Bronchial epithelial cell (primary cell): Measurements from ENCODE around the gene PITRM1. TPM values are rescaled to one million over a fixed set of nuclear protein-coding genes. Genes with fewer than 3 reads are reported as not detected.

Experiments
- DNase-seq: peaks from one replicate; pipeline ENCODE4 v3.0.0-alpha.2; 2010; ENCODE audit warnings: low read depth
- FAIRE-seq: peaks from 2 replicates; lab custom pipeline; 2011; peaks lifted over from hg19 to GRCh38; lab: Jason Lieb, UNC
- H3K27me3 ChIP-seq: 2 replicates; pipeline ENCODE4 v1.5.1; 2011; ENCODE audit warnings: low read length; ENCODE audit not compliant: control insufficient read depth, insufficient read depth
- H3K36me3 ChIP-seq: 2 replicates; pipeline ENCODE4 v1.5.1; 2011; ENCODE audit warnings: low read length; ENCODE audit not compliant: control insufficient read depth, insufficient read depth
- H3K4me3 ChIP-seq: 2 replicates; pipeline ENCODE4 v1.5.1; 2011; ENCODE audit warnings: mild to moderate bottlenecking, low read depth, low read length, control low read depth
- total RNA-seq: library from RNA; depleted of rRNA; stranded (reverse); fragments of >200 nt; gene quantifications from 2 replicates; pipeline ENCODE4 v1.2.1, GENCODE V29; 2014
- TF ChIP-seq, protein P1 (sequence below): IDR thresholded peaks from 2 replicates; pipeline ENCODE4 v1.5.1; 2011; ENCODE audit warnings: mild to moderate bottlenecking, moderate library complexity, low read length, control low read depth, inconsistent platforms; ENCODE audit not compliant: insufficient read depth, severe bottlenecking

Gene PITRM1
- total RNA-seq, 1 donor from 2014 or later, result 39.2 TPM

DNA sequence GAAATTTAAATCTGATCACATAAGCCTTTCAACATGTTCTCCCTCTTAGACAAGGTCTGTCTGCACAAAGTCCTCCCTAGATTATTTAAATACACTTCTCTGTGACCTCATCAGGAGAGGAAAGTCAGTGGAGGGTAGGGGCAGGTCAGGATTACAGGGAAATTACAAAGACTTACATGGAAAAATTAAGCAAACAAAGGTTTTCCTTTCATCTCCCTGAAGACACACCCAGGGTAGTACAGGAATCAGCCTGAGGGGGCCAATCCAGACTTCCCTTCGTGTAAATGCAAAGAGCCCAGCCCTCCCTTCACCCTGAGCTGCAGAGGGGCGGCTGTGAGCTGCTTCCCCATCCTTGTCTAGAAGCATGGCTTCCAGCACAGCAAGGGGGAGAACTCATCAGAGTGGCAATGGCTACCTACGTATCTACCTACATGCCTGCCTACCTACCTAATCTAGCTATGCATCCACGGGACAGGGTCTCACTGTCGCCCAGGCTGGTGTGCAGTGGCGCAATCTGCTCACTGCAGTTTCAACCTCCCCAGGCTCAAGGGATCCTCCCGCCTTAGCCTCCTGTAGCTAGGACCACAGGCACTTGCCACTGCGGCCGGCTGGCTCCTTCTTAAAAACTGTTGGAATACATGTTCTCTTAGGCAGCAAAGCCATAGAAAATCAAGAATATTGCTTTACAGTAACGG is 33.2 kb downstream of the PITRM1 start:
- H3K27me3 ChIP-seq, result no peaks in the 10 kb centered on the region
- FAIRE-seq (no peak), DNase-seq (no peak)
- H3K4me3 ChIP-seq, result no peak overlapping the region
- TF ChIP-seq, protein P1, sequence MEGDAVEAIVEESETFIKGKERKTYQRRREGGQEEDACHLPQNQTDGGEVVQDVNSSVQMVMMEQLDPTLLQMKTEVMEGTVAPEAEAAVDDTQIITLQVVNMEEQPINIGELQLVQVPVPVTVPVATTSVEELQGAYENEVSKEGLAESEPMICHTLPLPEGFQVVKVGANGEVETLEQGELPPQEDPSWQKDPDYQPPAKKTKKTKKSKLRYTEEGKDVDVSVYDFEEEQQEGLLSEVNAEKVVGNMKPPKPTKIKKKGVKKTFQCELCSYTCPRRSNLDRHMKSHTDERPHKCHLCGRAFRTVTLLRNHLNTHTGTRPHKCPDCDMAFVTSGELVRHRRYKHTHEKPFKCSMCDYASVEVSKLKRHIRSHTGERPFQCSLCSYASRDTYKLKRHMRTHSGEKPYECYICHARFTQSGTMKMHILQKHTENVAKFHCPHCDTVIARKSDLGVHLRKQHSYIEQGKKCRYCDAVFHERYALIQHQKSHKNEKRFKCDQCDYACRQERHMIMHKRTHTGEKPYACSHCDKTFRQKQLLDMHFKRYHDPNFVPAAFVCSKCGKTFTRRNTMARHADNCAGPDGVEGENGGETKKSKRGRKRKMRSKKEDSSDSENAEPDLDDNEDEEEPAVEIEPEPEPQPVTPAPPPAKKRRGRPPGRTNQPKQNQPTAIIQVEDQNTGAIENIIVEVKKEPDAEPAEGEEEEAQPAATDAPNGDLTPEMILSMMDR, result no peak
- H3K36me3 ChIP-seq, result peaks cover 31% of the 10 kb centered on the region

DNA sequence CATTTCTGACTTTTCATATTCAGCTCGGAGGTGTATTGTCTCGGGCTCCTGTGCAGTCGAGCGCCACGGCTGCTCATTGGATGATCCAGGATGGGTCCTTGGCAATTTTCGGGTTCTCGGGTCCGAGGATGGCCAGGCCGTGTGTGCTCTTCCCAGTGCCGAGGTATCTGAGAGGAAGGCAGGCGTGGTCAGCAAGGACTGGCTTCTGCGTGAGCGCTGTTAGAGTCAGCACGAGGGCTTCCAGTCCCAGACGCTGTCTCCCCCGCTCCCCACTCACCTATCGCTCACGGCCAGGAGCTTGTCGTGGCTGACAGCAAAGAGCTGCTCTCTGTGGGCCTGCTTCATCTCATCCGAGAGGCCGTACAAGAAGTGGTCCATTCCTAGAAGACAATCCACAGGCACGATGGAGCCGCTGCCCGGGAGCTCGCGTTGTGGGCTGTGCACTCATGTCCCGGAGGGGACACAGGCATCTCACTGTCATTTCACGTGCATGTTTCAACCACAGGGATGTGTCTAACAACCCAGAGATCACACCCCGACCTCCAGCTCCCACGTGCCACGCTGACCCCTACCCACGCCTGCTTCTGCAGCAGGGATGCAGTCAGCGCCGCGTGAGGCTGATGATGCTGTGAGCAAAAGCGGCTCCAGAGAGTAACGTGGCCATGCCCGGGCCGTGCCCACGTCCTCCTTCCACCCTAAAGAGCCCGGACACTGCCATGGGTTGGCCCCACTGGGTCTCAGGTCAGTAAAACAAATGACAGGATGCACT is 34.4 kb downstream of the PITRM1 start:
- no peak overlapping the region for H3K4me3 ChIP-seq
- TF ChIP-seq, protein P1, result no peak
- peaks cover 33% of the 10 kb centered on the region for H3K36me3 ChIP-seq
- FAIRE-seq, result no peak
- no peak for DNase-seq
- no peaks in the 10 kb centered on the region for H3K27me3 ChIP-seq

DNA sequence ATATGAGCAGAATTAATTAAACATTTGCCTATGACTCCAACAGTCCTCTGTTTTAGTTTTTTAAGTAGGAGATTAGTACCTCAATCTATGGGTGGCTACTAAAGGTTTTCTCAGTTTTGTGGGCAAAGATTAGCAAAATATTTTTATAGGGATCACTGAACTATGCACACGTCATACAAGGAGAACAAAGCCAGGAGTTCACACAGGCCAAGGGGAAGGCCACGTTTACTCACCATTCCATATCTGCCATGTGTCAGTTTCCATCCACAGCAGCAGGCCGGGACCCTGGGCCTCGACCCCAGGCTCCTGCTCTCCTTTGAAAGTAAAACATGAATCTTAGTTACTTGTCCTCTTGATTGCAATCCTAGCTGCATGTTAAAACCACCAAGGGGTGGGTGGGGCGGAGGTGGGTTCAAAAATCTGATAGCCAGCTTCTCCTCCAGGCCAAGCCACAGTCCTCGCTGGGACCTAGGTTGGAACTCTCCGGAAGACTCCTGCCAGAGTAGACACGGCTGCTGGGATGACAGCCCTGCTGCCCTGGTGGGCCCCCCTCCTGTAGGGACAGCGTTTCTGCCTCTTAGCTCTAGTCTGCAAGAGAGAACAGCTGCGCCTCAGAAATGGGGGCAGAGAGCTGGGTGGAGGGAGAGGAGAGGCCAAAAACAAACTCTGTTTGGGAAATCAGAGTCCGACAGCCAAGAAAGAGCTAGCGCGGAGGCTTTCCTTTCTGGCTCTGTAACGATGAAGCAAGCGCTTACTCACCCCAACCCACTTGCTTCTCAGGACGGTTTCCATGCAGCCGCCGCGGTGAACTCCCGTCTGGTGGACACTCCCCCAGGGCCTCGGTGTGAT is 35.6 kb downstream of the PITRM1 start:
- FAIRE-seq (no peak), DNase-seq (no peak)
- Histone ChIP-seq H3K36me3 (peaks cover 38% of the 10 kb centered on the region), H3K4me3 (no peak overlapping the region), H3K27me3 (no peaks in the 10 kb centered on the region)
- TF ChIP-seq, protein P1, result no peak

DNA sequence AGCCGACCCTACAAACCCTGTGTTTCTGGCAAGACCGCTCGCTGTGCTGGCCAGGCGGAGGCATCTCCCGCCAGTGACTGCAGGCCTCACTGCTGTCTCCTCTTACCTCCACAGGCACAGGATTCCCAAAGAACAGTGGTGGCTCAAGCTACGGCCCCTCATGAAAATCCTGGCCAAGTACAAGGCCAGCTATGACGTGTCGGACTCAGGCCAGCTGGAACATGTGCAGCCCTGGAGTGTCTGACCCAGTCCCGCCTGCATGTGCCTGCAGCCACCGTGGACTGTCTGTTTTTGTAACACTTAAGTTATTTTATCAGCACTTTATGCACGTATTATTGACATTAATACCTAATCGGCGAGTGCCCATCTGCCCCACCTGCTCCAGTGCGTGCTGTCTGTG is 36.2 kb downstream of the PITRM1 start:
- Histone ChIP-seq H3K4me3 (no peak overlapping the region), H3K27me3 (no peaks in the 10 kb centered on the region), H3K36me3 (peaks cover 41% of the 10 kb centered on the region)
- TF ChIP-seq, protein P1, result no peak
- DNase-seq (peak; percentile 61), FAIRE-seq (no peak)

DNA sequence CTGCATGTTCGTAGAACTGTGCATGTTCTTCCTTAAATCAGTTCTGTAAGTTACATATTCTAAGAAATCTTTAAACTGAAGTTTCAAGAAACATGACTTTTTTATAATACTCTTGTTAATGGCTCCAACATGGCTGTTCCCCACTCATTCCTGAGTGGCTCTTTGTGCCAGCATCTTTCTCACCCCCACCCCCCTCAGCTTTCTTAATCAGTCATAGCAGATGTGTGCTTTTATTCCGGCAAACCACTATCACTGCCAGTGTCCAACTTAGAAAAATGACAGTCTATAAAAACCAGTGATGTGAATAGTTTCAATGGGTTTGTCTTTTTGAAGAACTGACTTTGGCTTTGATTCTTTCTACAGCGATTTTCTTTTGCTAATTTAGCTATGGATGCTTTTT is 37.6 kb downstream of the PITRM1 start:
- TF ChIP-seq, protein P1, result no peak
- FAIRE-seq (no peak), DNase-seq (no peak)
- Histone ChIP-seq H3K4me3 (no peak overlapping the region), H3K36me3 (peaks cover 41% of the 10 kb centered on the region), H3K27me3 (no peaks in the 10 kb centered on the region)
